RWPE2 (cell line): ENCODE measurements around the gene GDPD3.
A peak's percentile ranks its signal among the peaks of the same experiment; 100 is the strongest.

Experiments used
- ATAC-seq: fragments of 200-7000 bp; cut with Tn5 transposase; 3 replicates; pipeline ENCODE4 v1.9.1; 2021; ENCODE audit warnings: low read depth
- DNase-seq: peaks from one replicate; pipeline ENCODE4 v3.0.0-alpha.2; 2020; ENCODE audit warnings: low spot score
- H3K27ac ChIP-seq: fragments of 450-650 bp; 2 replicates; pipeline ENCODE4 v1.5.1; 2017; ENCODE audit warnings: mild to moderate bottlenecking; ENCODE audit not compliant: poor library complexity, severe bottlenecking
- H3K27me3 ChIP-seq: fragments of 250-450 bp; sonication (Bioruptor Pico); 2 replicates; pipeline ENCODE4 v1.5.1; 2021; ENCODE audit warnings: mild to moderate bottlenecking, moderate library complexity; ENCODE audit not compliant: insufficient read depth, poor library complexity, severe bottlenecking
- H3K36me3 ChIP-seq: fragments of 250-450 bp; sonication (Bioruptor Pico); 2 replicates; pipeline ENCODE4 v1.5.1; 2020; ENCODE audit warnings: low read depth, mild to moderate bottlenecking, moderate library complexity
- H3K4me1 ChIP-seq: fragments of 250-450 bp; sonication (Bioruptor Pico); 2 replicates; pipeline ENCODE4 v1.5.1; 2021; ENCODE audit warnings: mild to moderate bottlenecking, moderate library complexity; ENCODE audit not compliant: insufficient read depth, poor library complexity, severe bottlenecking
- H3K4me3 ChIP-seq: fragments of 250-450 bp; sonication (Bioruptor Pico); 2 replicates; pipeline ENCODE4 v1.5.1; 2021; ENCODE audit warnings: mild to moderate bottlenecking, moderate library complexity; ENCODE audit not compliant: severe bottlenecking
- H3K9me3 ChIP-seq: fragments of 250-450 bp; sonication (Bioruptor Pico); 2 replicates; pipeline ENCODE4 v1.5.1; 2021; ENCODE audit warnings: mild to moderate bottlenecking, moderate library complexity; ENCODE audit not compliant: severe bottlenecking
- CTCF ChIP-seq: fragments of 450-650 bp; IDR thresholded peaks from one replicate; pipeline ENCODE4 v1.5.1; 2017; ENCODE audit warnings: mild to moderate bottlenecking, moderate library complexity; ENCODE audit not compliant: poor library complexity, severe bottlenecking

GDPD3 gene

DNA sequence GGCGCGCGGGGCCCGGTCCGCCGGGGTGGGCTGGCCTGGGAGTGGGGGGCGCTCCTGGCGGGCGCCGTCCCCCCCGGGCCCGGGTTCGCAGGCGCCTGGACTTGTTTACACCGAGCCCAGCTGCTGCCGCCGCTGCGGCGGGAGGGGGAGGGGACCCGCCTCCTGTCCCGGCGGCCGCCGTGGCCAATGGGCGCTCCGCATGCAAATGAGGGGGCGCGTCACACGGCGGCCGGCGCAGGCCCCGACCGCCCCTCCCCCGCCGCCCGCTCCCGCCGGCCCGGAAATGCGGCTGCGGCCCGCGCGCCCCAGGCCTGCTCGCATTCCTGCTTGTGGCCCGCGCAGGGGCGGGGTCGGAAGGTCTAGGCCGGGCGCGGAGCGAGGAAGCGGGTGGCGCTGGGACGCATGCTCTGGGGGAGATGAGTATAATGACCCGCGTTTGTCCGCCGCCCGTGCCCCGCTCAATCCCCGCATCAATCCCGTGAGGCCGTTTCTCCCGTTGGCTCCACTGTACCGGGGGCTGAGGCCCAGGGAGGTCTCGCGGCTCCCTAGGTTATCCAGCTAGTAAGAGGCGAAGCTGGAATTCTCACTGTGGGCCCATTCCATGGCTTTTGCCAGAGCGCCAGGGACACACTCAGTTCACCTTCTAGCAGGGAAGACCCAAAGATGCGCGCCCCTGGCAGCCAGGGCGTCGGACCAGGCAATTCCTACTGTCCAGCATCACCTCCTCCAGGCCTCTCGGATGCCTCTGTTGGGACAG is 17.1 kb downstream of the GDPD3 start, which contains the start of gene YPEL3:
TSS of gene YPEL3 (minus strand) at position 109 of the 757 bp plus-strand sequence. CDS start 731 bp downstream, outside the sequence.
- peak; percentile 62 for ATAC-seq

DNA sequence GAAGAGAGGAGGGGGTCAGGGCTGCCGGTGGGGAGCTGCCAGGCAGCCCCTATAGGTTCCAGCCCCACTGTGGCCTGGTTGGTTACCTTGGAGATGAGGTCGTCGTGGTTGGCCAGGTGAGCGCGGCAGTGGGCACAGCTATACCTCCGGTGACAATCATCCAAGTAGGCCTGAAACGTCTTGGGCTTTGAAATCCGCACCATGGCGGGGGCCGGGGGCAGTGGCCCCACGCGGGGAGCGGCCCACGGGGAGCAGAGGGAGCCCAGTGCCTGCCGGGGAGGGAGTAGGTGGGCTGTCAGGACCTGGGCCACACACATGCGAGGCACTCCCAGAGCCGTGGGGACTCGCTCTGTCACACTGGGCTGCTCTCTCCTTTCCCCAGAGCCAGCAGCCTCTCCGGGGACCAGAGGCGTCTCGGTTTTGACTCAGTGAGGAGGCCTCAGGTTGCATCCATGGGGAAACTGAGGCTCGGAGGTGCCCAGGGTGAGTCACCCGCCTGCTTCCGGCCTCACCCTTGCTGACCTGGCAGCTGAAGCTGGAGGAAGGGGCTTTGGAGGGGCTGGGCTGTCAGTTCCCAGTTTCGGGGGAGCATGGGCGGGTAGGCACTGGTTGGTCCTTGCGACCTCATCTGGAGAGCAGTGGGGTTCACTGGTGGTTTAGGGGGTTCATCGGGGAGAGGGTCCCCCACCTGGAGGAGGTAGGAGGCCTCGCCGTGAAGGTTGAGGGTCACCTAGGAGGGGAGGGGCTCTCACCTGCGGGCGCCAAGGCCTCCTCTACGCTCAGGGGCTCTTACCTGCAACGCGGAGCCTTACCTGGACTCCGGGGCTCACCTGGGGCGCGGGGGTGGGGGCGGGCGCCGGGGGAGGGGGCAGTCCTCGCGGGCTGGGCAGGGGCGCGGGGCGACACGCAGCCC is 17.9 kb downstream of the GDPD3 start:
- Histone ChIP-seq H3K4me3 (peak overlapping the region; percentile 44), H3K27ac (peak overlapping the region; percentile 52), H3K4me1 (peaks cover 4% of the 10 kb centered on the region), H3K27me3 (no peaks in the 10 kb centered on the region), H3K9me3 (peaks cover 18% of the 10 kb centered on the region), H3K36me3 (no peaks in the 10 kb centered on the region; the same call in 1 of the 2 replicates)
- no peak for ATAC-seq
- DNase-seq = no peak
- TF ChIP-seq CTCF = no peak

More for the DNA sequence above, 17.1 kb downstream of the GDPD3 start, which contains the start of gene YPEL3:
- TF ChIP-seq CTCF = no peak
- H3K4me1 ChIP-seq = no peaks in the 10 kb centered on the region
- H3K9me3 ChIP-seq = peaks cover 18% of the 10 kb centered on the region
- no peaks in the 10 kb centered on the region; the same call in 1 of the 2 replicates for H3K36me3 ChIP-seq
- H3K4me3 ChIP-seq = peak within 1 kb of the TSS; percentile 44
- H3K27ac ChIP-seq = peak within 1 kb of the TSS; percentile 52
- H3K27me3 ChIP-seq = no peaks in the 10 kb centered on the region
- peak; percentile 86 for DNase-seq

DNA sequence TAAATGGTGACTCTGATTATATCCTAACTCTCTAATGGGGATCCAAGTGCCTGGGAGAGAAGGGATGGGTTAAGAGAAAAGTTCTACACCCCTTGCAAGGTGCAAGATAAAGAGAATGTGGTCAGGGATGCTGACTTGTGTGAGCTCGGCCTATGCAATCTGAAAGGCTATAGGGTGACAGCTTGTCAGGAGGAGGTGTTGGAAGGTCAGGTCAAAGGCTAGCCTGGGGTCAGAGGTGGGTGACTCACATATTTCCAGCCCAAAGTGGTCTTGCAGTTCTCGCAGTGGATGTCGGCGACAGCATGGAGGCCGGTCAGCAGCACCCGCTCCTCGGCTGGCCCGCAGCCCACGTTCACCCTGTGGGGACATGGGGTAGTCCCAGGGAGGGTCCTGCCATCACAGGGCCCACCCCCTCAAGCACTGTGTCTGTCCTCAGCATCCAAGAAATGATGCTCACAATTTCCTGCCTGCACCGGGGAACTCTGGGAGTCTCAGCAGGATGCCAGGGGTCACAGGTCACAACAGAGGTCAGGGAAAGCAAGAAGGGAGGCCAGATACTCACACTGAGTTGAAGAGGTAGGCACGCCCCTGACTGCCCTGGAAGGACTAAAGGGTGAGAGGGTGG is 18.7 kb downstream of the GDPD3 start:
- Histone ChIP-seq H3K27me3 (no peaks in the 10 kb centered on the region), H3K4me1 (peaks cover 9% of the 10 kb centered on the region), H3K36me3 (no peaks in the 10 kb centered on the region; the same call in 1 of the 2 replicates), H3K9me3 (peaks cover 18% of the 10 kb centered on the region), H3K27ac (no peak overlapping the region), H3K4me3 (no peak overlapping the region)
- DNase-seq (no peak), ATAC-seq (no peak)
- no peak for TF ChIP-seq CTCF

GRCh38 chr16:30092373-30093010 is 20.8 kb downstream of the GDPD3 start:
- Histone ChIP-seq H3K36me3 (no peaks in the 10 kb centered on the region; the same call in 1 of the 2 replicates), H3K27me3 (no peaks in the 10 kb centered on the region), H3K4me3 (peak overlapping the region; percentile 21), H3K27ac (peak overlapping the region; percentile 87), H3K9me3 (peaks cover 9% of the 10 kb centered on the region), H3K4me1 (peaks cover 13% of the 10 kb centered on the region)
- ATAC-seq (no peak), DNase-seq (no peak)
- peak; percentile 27 for TF ChIP-seq CTCF
